Activated CD4-positive, alpha-beta T cell treated with anti-CD3 and anti-CD28 coated beads for 48 hours (primary cell): ENCODE measurements around the gene PCARE.

Source experiments
- DNase-seq: peaks from one replicate; pipeline ENCODE4 v3.0.0-alpha.2; 2020

PCARE gene

DNA sequence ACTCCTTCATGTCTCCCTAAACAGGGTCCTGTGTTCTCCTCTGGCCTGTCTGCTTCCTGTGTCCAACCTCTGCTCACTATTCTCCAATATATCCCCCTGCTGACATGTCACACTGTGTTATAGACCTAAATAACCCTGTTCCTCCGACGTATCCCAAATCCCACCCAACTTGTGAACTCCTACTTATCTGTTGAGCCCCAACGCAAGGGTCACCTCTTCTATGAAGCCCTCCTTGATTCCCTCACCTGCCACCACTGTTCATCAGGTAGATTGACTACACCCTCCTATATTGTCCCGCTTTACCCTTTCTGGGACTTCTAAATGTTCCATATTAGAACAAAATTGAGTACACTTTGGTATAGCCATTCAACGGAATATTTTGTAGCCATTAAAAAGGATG lies 42.1 kb downstream of the PCARE start:
- DNase-seq = no peak

- DNase-seq = no peak
Measured at GRCh38 chr2:29031046-29031445, 43.3 kb downstream of the PCARE start.

- DNase-seq = no peak
Measured at GRCh38 chr2:29025711-29026110, 48.6 kb downstream of the PCARE start.

DNA sequence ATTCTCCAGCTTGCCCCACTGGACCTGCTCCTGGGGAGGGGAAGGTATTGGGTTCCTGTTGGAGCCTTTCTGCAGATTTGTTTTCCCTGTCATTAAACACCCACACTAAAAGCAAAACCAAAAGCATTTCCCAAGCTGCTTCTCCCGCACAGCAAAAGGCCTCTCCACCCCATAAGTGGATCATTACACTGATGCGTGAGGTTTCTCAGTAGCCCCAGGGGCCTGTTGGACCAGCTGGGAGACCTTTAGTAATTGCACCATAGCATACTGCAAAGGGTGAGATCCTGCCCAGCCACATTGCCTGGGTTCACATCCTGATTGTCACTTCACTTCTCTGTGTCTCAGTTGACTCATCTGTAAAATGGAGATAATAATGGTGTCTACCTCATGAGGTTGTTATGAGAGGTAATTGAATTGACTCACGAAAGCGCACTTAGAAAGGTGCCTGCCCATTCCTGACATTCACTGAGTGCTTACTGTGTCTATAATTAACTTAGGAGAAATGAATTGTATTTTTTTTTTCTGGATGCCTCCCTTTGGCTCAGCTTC lies 49.4 kb downstream of the PCARE start:
- DNase-seq = no peak

- no peak for DNase-seq
Measured at GRCh38 chr2:29023188-29023587, 51.1 kb downstream of the PCARE start.

DNA sequence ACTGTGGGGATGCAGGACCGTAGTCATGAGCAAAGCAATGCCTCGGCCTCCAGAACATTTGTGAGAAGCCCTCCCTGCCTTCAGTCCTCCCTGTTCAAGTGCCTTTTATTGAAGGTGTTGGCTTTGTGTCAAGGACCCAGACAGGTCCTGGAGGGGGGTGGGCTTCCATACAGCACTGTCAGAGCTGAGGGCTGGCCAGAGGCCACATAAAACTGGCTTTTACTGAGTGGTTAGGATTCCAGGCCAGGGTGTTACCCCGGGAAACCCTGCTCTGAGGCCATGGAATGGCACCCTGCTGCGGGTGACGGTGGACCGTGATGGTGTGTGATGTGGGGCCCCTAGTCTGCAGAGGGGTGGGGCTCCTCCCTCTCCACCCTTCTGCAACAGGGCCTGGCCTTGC lies 51.6 kb downstream of the PCARE start:
- no peak for DNase-seq

DNA sequence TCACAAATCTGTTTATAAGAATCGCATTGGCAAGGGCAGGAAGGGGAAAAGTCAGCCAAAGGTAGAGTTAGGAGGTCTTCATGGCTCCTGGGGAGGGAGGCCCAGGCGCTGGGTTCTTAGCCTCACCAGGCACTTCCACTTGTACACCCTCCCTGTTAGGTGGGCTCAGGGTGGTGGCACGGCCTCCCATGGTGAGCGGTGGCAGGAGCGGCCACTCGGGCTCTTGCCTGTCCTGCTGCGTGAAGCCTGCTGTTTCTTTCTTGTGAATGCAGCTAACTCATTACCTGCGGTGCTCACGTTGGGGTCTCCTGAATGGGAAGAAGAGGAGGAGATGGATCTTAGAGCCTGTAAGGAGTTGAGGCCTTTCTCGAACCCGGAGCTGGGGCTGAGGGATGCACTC lies 52.4 kb downstream of the PCARE start:
- no peak for DNase-seq

- no peak for DNase-seq
Measured at GRCh38 chr2:29017716-29018435, 56.4 kb downstream of the PCARE start.

DNA sequence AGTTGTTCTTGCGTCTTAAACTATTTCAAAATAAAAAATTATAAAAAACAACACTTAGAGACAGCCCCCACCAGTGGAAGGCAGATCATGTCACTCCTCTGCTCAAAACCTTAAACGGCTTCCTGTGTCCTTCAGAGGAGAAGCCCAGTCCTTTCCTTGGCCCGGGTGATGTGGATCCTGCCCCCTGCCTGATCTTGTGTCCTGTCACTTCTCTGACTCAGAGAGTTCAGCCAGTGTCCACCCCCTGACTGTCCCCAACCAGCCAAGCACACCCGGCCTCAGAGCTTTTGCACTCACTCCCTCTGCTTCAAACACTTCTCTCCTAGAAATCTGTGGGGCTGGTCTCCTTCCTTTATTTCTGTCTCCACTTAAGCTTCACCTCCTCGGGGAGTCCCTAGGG lies 57.8 kb downstream of the PCARE start:
- DNase-seq = no peak

GRCh38 chr2:29015701-29016470 lies 58.4 kb downstream of the PCARE start:
- DNase-seq = no peak

DNA sequence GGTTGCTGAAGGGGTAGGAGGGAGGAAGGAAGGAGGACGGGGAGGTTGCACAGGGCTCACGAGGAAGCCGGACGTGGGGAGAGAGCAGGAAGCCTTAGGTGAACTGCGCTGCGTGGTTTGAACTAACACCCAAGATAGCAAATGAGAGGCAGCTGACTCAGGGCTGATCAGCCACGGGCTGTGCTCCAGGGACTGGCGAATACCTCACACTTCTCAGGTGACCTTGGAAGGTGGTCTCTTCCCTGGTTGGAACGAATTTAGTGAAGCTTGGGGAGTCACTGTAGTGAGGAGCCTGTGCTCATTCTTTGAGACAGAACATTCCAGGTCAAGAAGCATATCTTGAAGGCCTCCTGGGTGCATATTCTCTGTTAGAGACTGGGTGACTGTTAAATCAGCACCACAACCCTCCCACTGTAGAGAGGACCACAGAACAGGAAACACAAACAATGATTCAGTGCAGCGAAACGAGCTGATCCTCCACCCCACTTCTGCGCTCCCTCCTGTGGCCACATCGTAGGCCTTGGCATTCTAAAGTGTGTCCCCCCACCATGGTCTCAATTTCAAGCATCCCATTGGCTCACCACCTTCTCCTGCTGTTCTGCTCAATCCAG lies 59.4 kb downstream of the PCARE start:
- DNase-seq = peak; percentile 82

GRCh38 chr2:29014331-29014730 lies 60.0 kb downstream of the PCARE start:
- peak; percentile 58 for DNase-seq

DNA sequence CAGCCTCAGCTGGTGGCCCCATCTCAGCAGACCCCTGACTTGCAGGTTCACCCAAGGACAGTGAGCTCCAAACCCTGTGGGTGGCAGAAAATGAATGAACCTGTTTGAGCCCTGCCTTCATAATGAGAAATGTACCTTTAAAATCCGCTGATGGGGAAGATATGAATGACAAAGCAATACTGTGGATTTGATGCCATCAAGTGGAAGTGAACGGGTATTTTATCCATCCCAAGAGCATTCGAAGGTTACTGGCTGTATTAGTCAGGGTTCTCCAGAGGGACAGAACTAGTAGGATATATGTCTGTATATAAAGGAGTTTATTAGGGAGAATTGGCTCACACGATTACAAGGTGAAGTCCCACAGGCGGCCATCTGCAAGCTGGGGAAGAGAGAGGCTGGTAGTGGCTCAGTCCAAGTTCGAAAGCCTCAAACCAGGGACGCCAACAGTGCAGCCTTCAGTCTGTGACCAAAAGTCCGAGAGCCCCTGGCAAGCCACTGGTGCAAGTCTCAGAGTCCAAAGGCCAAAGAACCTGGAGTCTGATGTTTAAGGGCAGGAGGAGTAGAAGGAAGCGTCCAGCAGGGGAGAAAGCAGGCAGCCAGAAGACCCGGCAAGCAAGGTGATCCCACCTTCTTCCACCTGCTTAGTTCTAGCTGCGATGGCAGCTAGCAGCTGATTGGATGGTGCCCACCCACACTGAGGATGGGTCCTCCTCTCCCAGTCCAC lies 61.1 kb downstream of the PCARE start:
- no peak for DNase-seq

GRCh38 chr2:29012211-29012681 lies 62.1 kb downstream of the PCARE start:
- no peak for DNase-seq
